SU-DHL-6 (cell line): ENCODE data around the gene ADD2.

Experiments
- H2AFZ ChIP-seq: fragments of 200-600 bp; sonication (generic); 2 replicates; pipeline ENCODE4 v1.6.1; 2014; ENCODE audit warnings: low read depth, mild to moderate bottlenecking, moderate library complexity, mixed read lengths, antibody characterized with exemption, low read length; ENCODE audit not compliant: severe bottlenecking
- H3F3A ChIP-seq: fragments of 200-600 bp; shearing (Covaris generic); 2 replicates; pipeline ENCODE4 v1.6.0; 2016; ENCODE audit warnings: antibody characterized with exemption, mild to moderate bottlenecking; ENCODE audit not compliant: insufficient read depth
- H3K27ac ChIP-seq: fragments of 200-600 bp; sonication (generic); 2 replicates; pipeline ENCODE4 v1.5.1; 2016; ENCODE audit warnings: low read depth, mild to moderate bottlenecking, low read length, moderate library complexity, mixed read lengths
- H3K27me3 ChIP-seq: fragments of 200-600 bp; sonication (generic), shearing (Covaris generic); 2 replicates; pipeline ENCODE4 v1.6.0; 2014; ENCODE audit warnings: mild to moderate bottlenecking, low read length
- H3K36me3 ChIP-seq: fragments of 200-600 bp; sonication (generic); 2 replicates; pipeline ENCODE4 v1.6.1; 2014; ENCODE audit warnings: mild to moderate bottlenecking, low read length, mixed read lengths
- H3K4me2 ChIP-seq: fragments of 300-600, 200-600 bp; shearing (Covaris generic), sonication (generic); 2 replicates; pipeline ENCODE4 v1.6.0; 2014; ENCODE audit warnings: low read length, low read depth, mild to moderate bottlenecking; ENCODE audit not compliant: poor library complexity, severe bottlenecking
- H3K4me3 ChIP-seq: fragments of 200-600 bp; sonication (generic); 2 replicates; pipeline ENCODE4 v1.5.1; 2014; ENCODE audit warnings: antibody characterized with exemption, low read length, mild to moderate bottlenecking, mixed read lengths; ENCODE audit not compliant: insufficient read depth, poor library complexity, severe bottlenecking
- H3K79me2 ChIP-seq: fragments of 200-600 bp; sonication (generic); 2 replicates; pipeline ENCODE4 v1.6.1; 2014; ENCODE audit warnings: mild to moderate bottlenecking, low read length, moderate library complexity; ENCODE audit not compliant: insufficient read depth
- H3K9ac ChIP-seq: fragments of 200-600 bp; sonication (generic); 2 replicates; pipeline ENCODE4 v1.7.0; 2014; ENCODE audit warnings: mild to moderate bottlenecking, low read length
- H3K9me2 ChIP-seq: fragments of 200-600 bp; sonication (generic); replicated peaks from 2 replicates; pipeline ENCODE4 v1.6.1; 2014; ENCODE audit warnings: low read length; ENCODE audit not compliant: insufficient read depth
- H3K9me3 ChIP-seq: fragments of 200-600 bp; sonication (generic); 2 replicates; pipeline ENCODE4 v1.6.1; 2014; ENCODE audit warnings: low read length, mixed read lengths; ENCODE audit not compliant: insufficient read depth
- H4K20me1 ChIP-seq: fragments of 200-600 bp; sonication (generic); 2 replicates; pipeline ENCODE4 v1.6.1; 2014; ENCODE audit warnings: low read depth, mild to moderate bottlenecking, antibody characterized with exemption, low read length, moderate library complexity, mixed read lengths
- CTCF ChIP-seq: fragments of 200-600 bp; sonication (generic); IDR thresholded peaks from one replicate; pipeline ENCODE4 v1.5.1; 2017; ENCODE audit warnings: antibody characterized with exemption, mild to moderate bottlenecking, low read length, moderate library complexity; ENCODE audit not compliant: insufficient read depth, poor library complexity, severe bottlenecking
- EZH2phosphoT487 ChIP-seq: fragments of 200-600 bp; sonication (generic), shearing (Covaris generic); conservative IDR thresholded peaks from 2 replicates; pipeline ENCODE4 v1.6.1; 2018; ENCODE audit warnings: mild to moderate bottlenecking, antibody characterized with exemption, low read length, moderate library complexity, mixed read lengths

The ADD2 gene

GRCh38 chr2:70671092-70671675 lies 96.8 kb downstream of the ADD2 start:
- no peak overlapping the region for H2AFZ ChIP-seq
- H4K20me1 ChIP-seq, result no peaks in the 10 kb centered on the region
- TF ChIP-seq EZH2phosphoT487 (no peak), CTCF (no peak)
- no peak overlapping the region for H3K9ac ChIP-seq
- H3K4me3 ChIP-seq, result no peak overlapping the region
- no peak overlapping the region for H3K4me2 ChIP-seq
- no peaks in the 10 kb centered on the region for H3K27me3 ChIP-seq
- H3K9me2 ChIP-seq, result no peaks in the 10 kb centered on the region
- H3K36me3 ChIP-seq, result no peaks in the 10 kb centered on the region
- H3K79me2 ChIP-seq, result no peaks in the 10 kb centered on the region
- H3K9me3 ChIP-seq, result no peaks in the 10 kb centered on the region
- H3K27ac ChIP-seq, result no peak overlapping the region
- no peaks in the 10 kb centered on the region for H3F3A ChIP-seq

GRCh38 chr2:70670626-70671025 lies 97.4 kb downstream of the ADD2 start:
- no peaks in the 10 kb centered on the region for H3K9me3 ChIP-seq
- H4K20me1 ChIP-seq, result no peaks in the 10 kb centered on the region
- no peak overlapping the region for H3K4me2 ChIP-seq
- no peak overlapping the region for H3K27ac ChIP-seq
- no peak overlapping the region for H3K4me3 ChIP-seq
- H2AFZ ChIP-seq, result no peak overlapping the region
- no peaks in the 10 kb centered on the region for H3K27me3 ChIP-seq
- no peaks in the 10 kb centered on the region for H3K36me3 ChIP-seq
- no peaks in the 10 kb centered on the region for H3F3A ChIP-seq
- no peaks in the 10 kb centered on the region for H3K9me2 ChIP-seq
- TF ChIP-seq CTCF (no peak), EZH2phosphoT487 (no peak)
- no peak overlapping the region for H3K9ac ChIP-seq
- H3K79me2 ChIP-seq, result no peaks in the 10 kb centered on the region

GRCh38 chr2:70670202-70670601 lies 97.8 kb downstream of the ADD2 start:
- no peaks in the 10 kb centered on the region for H3K9me2 ChIP-seq
- no peak for TF ChIP-seq EZH2phosphoT487
- no peak for TF ChIP-seq CTCF
- H2AFZ ChIP-seq, result no peak overlapping the region
- no peaks in the 10 kb centered on the region for H3K36me3 ChIP-seq
- no peak overlapping the region for H3K27ac ChIP-seq
- H3K9ac ChIP-seq, result no peak overlapping the region
- no peaks in the 10 kb centered on the region for H3K79me2 ChIP-seq
- H4K20me1 ChIP-seq, result no peaks in the 10 kb centered on the region
- no peak overlapping the region for H3K4me2 ChIP-seq
- H3K9me3 ChIP-seq, result no peaks in the 10 kb centered on the region
- H3K27me3 ChIP-seq, result no peaks in the 10 kb centered on the region
- no peaks in the 10 kb centered on the region for H3F3A ChIP-seq
- no peak overlapping the region for H3K4me3 ChIP-seq
